LNCaP clone FGC (cell line): ENCODE results near the gene RUSC1.
A peak's percentile ranks its signal among the peaks of the same experiment; 100 is the strongest.
"Not testable (repeated sequence)": the region's sequence is repeated elsewhere in the genome, so short reads cannot be mapped to it uniquely, and the experiment has no call there.

Experiments
- DNase-seq: peaks from one replicate; pipeline ENCODE4 v3.0.0-alpha.2; 2011; ENCODE audit warnings: low read depth
- H3K4me3 ChIP-seq: 2 replicates; pipeline ENCODE4 v1.5.1; 2011; ENCODE audit warnings: mild to moderate bottlenecking, low read depth, low read length, control low read depth
- CTCF ChIP-seq: IDR thresholded peaks from 2 replicates; pipeline ENCODE4 v1.5.1; 2012; ENCODE audit warnings: mild to moderate bottlenecking; ENCODE audit not compliant: control insufficient read depth, insufficient read depth; ENCODE audit errors: extremely low read depth

Gene RUSC1

GRCh38 chr1:155326631-155327037, 5.9 kb downstream of the RUSC1 start:
- no peak overlapping the region for H3K4me3 ChIP-seq
- TF ChIP-seq CTCF, result no peak
- no peak for DNase-seq

- no peak for TF ChIP-seq CTCF
- DNase-seq, result no peak
Observed at GRCh38 chr1:155327981-155328380, 7.3 kb downstream of the RUSC1 start.

GRCh38 chr1:155328856-155329255, 8.2 kb downstream of the RUSC1 start:
- H3K4me3 ChIP-seq, DNase-seq: not testable (repeated sequence)

More at GRCh38 chr1:155327981-155328380, 7.3 kb downstream of the RUSC1 start:
- no peak overlapping the region for H3K4me3 ChIP-seq

- DNase-seq, result no peak
- H3K4me3 ChIP-seq, result no peak overlapping the region
- TF ChIP-seq CTCF, result no peak
Observed at GRCh38 chr1:155329980-155330598, 9.4 kb downstream of the RUSC1 start.

GRCh38 chr1:155334962-155335361, 14.3 kb downstream of the RUSC1 start:
- no peak for TF ChIP-seq CTCF
- DNase-seq, result no peak
- H3K4me3 ChIP-seq, result no peak overlapping the region

- no peak overlapping the region for H3K4me3 ChIP-seq
- no peak for TF ChIP-seq CTCF
- peak; percentile 41 for DNase-seq
Observed at GRCh38 chr1:155339515-155340097, 18.9 kb downstream of the RUSC1 start.

GRCh38 chr1:155342842-155343241, 22.1 kb downstream of the RUSC1 start:
- DNase-seq, result no peak
- no peak for TF ChIP-seq CTCF
- H3K4me3 ChIP-seq, result no peak overlapping the region
